MCF 10A (cell line): Measurements from ENCODE around the gene BCL2. TPM values are rescaled to one million over a fixed set of nuclear protein-coding genes. Genes with fewer than 3 reads are reported as not detected.

Experiments used
- BruUV-seq: library from RNA; stranded (reverse); fragments of 400-500 nt; replicated peaks from 2 replicates; lab custom pipeline; 2021; lab: Mats Ljungman, UMichigan
- CTCF ChIA-PET: fragments of 300-600 bp; sonication (Branson Sonifier 250); formaldehyde crosslinking; extraction: SDS; loops from one replicate; lab custom pipeline; 2021; ENCODE audit warnings: antibody characterized with exemption, inconsistent platforms; lab: Yijun Ruan, JAX
- POLR2A ChIA-PET: fragments of 300-600, 350-650 bp; sonication (Branson Sonifier 250); formaldehyde crosslinking; extraction: SDS; loops from one replicate; lab custom pipeline; 2020; ENCODE audit warnings: antibody characterized with exemption, inconsistent platforms; lab: Yijun Ruan, JAX
- DNase-seq: peaks from one replicate; pipeline ENCODE4 v3.0.0-alpha.2; 2018; ENCODE audit not compliant: unreplicated experiment
- H3K27ac Mint-ChIP-seq: one replicate; pipeline ENCODE4 v1.8.0; 2022; ENCODE audit warnings: mild to moderate bottlenecking, low read depth, mixed read lengths; ENCODE audit not compliant: unreplicated experiment
- H3K27me3 Mint-ChIP-seq: one replicate; pipeline ENCODE4 v1.8.0; 2022; ENCODE audit warnings: mixed read lengths; ENCODE audit not compliant: insufficient read depth, unreplicated experiment
- H3K36me3 Mint-ChIP-seq: one replicate; pipeline ENCODE4 v1.8.0; 2022; ENCODE audit warnings: mild to moderate bottlenecking, moderate library complexity, mixed read lengths; ENCODE audit not compliant: insufficient read depth, unreplicated experiment
- H3K4me1 Mint-ChIP-seq: one replicate; pipeline ENCODE4 v1.8.0; 2022; ENCODE audit warnings: mixed read lengths; ENCODE audit not compliant: insufficient read depth, unreplicated experiment
- H3K4me3 Mint-ChIP-seq: one replicate; pipeline ENCODE4 v1.8.0; 2022; ENCODE audit warnings: mild to moderate bottlenecking, moderate library complexity, mixed read lengths; ENCODE audit not compliant: unreplicated experiment
- H3K9me3 Mint-ChIP-seq: one replicate; pipeline ENCODE4 v1.8.0; 2022; ENCODE audit warnings: mixed read lengths; ENCODE audit not compliant: unreplicated experiment
- CTCF ChIP-seq: fragments of 200-600 bp; IDR thresholded peaks from one replicate; pipeline ENCODE4 v1.8.0; 2022; ENCODE audit warnings: antibody characterized with exemption, mild to moderate bottlenecking; ENCODE audit not compliant: unreplicated experiment
- intact Hi-C: fragments of 100-400 bp; cut with micrococcal nuclease; formaldehyde crosslinking; loops from 2 replicates; pipeline ENCODE4 v1.14.1; 2022
- total RNA-seq: library from RNA; stranded (reverse); gene quantifications from 2 replicates; pipeline ENCODE4 v1.2.3, GENCODE V29; 2022

BCL2 gene
- total RNA-seq, 1 experiment from 2014 or later: 3.0 TPM

GRCh38 chr18:63266888-63267790 lies 52.4 kb downstream of the BCL2 start:
- Mint-ChIP-seq H3K4me1 (peaks cover 6% of the 10 kb centered on the region), H3K9me3 (no peaks in the 10 kb centered on the region), H3K36me3 (peaks cover 1% of the 10 kb centered on the region), H3K4me3 (no peak overlapping the region), H3K27me3 (no peaks in the 10 kb centered on the region), H3K27ac (no peak overlapping the region)
- intact Hi-C loops: no loop called here
- TF ChIP-seq CTCF: no peak
- POLR2A ChIA-PET: interaction anchor here (0.6 kb wide), 1 partner anchor 10 kb away, joined by 3 read pairs; no protein-coding TSS in a partner anchor
- CTCF ChIA-PET: interaction anchor here (0.6 kb wide), 1 partner anchor 30 kb away, joined by 5 read pairs; no protein-coding TSS in a partner anchor
- DNase-seq: no peak
- BruUV-seq: no TSS peak

GRCh38 chr18:63265326-63265725 lies 54.2 kb downstream of the BCL2 start:
- no peak overlapping the region for H3K4me3 Mint-ChIP-seq
- H3K27ac Mint-ChIP-seq: no peak overlapping the region
- H3K27me3 Mint-ChIP-seq: no peaks in the 10 kb centered on the region
- DNase-seq: no peak
- no TSS peak for BruUV-seq
- no peak for TF ChIP-seq CTCF
- H3K36me3 Mint-ChIP-seq: no peaks in the 10 kb centered on the region
- ChIA-PET CTCF (no interaction called here), POLR2A (interaction anchor here (0.7 to 1.8 kb wide), 3 partner anchors 11 to 49 kb away, joined by 3 to 5 read pairs (median 4); no protein-coding TSS in a partner anchor)
- no peaks in the 10 kb centered on the region for H3K9me3 Mint-ChIP-seq
- peaks cover 6% of the 10 kb centered on the region for H3K4me1 Mint-ChIP-seq
- intact Hi-C loops: no loop called here

- POLR2A ChIA-PET: interaction anchor here (1.8 kb wide), 1 partner anchor 11 kb away, joined by 4 read pairs; no protein-coding TSS in a partner anchor
- intact Hi-C loops: no loop called here
- no peak overlapping the region for H3K4me3 Mint-ChIP-seq
- H3K27me3 Mint-ChIP-seq: no peaks in the 10 kb centered on the region
- H3K9me3 Mint-ChIP-seq: no peaks in the 10 kb centered on the region
- BruUV-seq: no TSS peak
- no peak overlapping the region for H3K27ac Mint-ChIP-seq
- no peak for TF ChIP-seq CTCF
- H3K4me1 Mint-ChIP-seq: peaks cover 6% of the 10 kb centered on the region
- no peak for DNase-seq
- CTCF ChIA-PET: no interaction called here
- no peaks in the 10 kb centered on the region for H3K36me3 Mint-ChIP-seq
Measured at GRCh38 chr18:63264871-63265270, 54.7 kb downstream of the BCL2 start.

GRCh38 chr18:63263444-63263843 lies 56.1 kb downstream of the BCL2 start:
- no TSS peak for BruUV-seq
- H3K4me1 Mint-ChIP-seq: peaks cover 6% of the 10 kb centered on the region
- no peaks in the 10 kb centered on the region for H3K9me3 Mint-ChIP-seq
- no peak for DNase-seq
- no peak for TF ChIP-seq CTCF
- H3K27ac Mint-ChIP-seq: no peak overlapping the region
- POLR2A ChIA-PET: no interaction called here
- H3K27me3 Mint-ChIP-seq: no peaks in the 10 kb centered on the region
- no peaks in the 10 kb centered on the region for H3K36me3 Mint-ChIP-seq
- intact Hi-C loops: no loop called here
- CTCF ChIA-PET: no interaction called here
- H3K4me3 Mint-ChIP-seq: no peak overlapping the region
